HG03520 (cell line): ENCODE data around the gene MIGA2.
"Not testable (repeated sequence)": the region's sequence is repeated elsewhere in the genome, so short reads cannot be mapped to it uniquely, and the experiment has no call there.

Source experiments
- ATAC-seq: cut with Tn5 transposase; IDR thresholded peaks from one replicate; pipeline ENCODE4 v1.9.1; 2021; ENCODE audit warnings: mild to moderate bottlenecking, moderate library complexity; ENCODE audit not compliant: unreplicated experiment

The MIGA2 gene

GRCh38 chr9:129035838-129036237 is 588 bp upstream of the MIGA2 start:
- not testable (repeated sequence) for ATAC-seq

GRCh38 chr9:129036923-129037766 is 719 bp downstream of the MIGA2 start:
- ATAC-seq: no peak

GRCh38 chr9:129037767-129038098 is 1.3 kb downstream of the MIGA2 start:
- no peak for ATAC-seq

GRCh38 chr9:129038109-129038852 is 1.9 kb downstream of the MIGA2 start:
- no peak for ATAC-seq

- no peak for ATAC-seq
Measured at GRCh38 chr9:129040113-129040643, 3.8 kb downstream of the MIGA2 start.

- no peak for ATAC-seq
Measured at GRCh38 chr9:129042016-129042415, 5.6 kb downstream of the MIGA2 start.

GRCh38 chr9:129052592-129052991 is 16.2 kb downstream of the MIGA2 start:
- ATAC-seq: no peak

- ATAC-seq: no peak
Measured at GRCh38 chr9:129053020-129053419, 16.6 kb downstream of the MIGA2 start.

GRCh38 chr9:129054163-129054851 is 17.9 kb downstream of the MIGA2 start:
- ATAC-seq: no peak

- ATAC-seq: no peak
Measured at GRCh38 chr9:129058965-129059795, 22.8 kb downstream of the MIGA2 start.

- ATAC-seq: no peak
Measured at GRCh38 chr9:129059796-129060785, 23.7 kb downstream of the MIGA2 start.

- no peak for ATAC-seq
Measured at GRCh38 chr9:129060991-129061390, 24.6 kb downstream of the MIGA2 start.

- ATAC-seq: no peak
Measured at GRCh38 chr9:129063061-129063460, 26.6 kb downstream of the MIGA2 start.

GRCh38 chr9:129064499-129064908 is 28.1 kb downstream of the MIGA2 start:
- ATAC-seq: no peak

GRCh38 chr9:129068110-129068509 is 31.7 kb downstream of the MIGA2 start:
- ATAC-seq: no peak

- no peak for ATAC-seq
Measured at GRCh38 chr9:129068990-129069861, 32.8 kb downstream of the MIGA2 start.

- no peak for ATAC-seq
Measured at GRCh38 chr9:129069862-129070641, 33.6 kb downstream of the MIGA2 start.
